K562 (cell line): ENCODE results near the gene KCNQ4. TPM values are rescaled to one million over a fixed set of nuclear protein-coding genes. Genes with fewer than 3 reads are reported as not detected.

ENCODE experiments used
- ATAC-seq: fragments of 200-7000 bp; cut with Tn5 transposase; 3 replicates; pipeline ENCODE4 v1.9.1; 2020; ENCODE audit warnings: moderate library complexity
- BruUV-seq: library from RNA; stranded (reverse); fragments of 400-500 nt; replicated peaks from 2 replicates; lab custom pipeline; 2021; lab: Mats Ljungman, UMichigan
- CTCF ChIA-PET: fragments of 300-600 bp; formaldehyde crosslinking; extraction: SDS; loops from one replicate; lab custom pipeline; 2021; ENCODE audit warnings: low intra/inter-chr PET ratio; lab: Yijun Ruan, JAX
- POLR2A ChIA-PET: fragments of 300-600, 350-650 bp; sonication (Branson Sonifier 250); formaldehyde crosslinking; extraction: SDS; loops from one replicate; lab custom pipeline; 2021; ENCODE audit warnings: antibody characterized with exemption, inconsistent platforms; lab: Yijun Ruan, JAX
- DNase-seq, 4 experiments: peaks; one replicate each; pipeline versions ENCODE4 v3.0.0 to v3.0.0-alpha.2; 2011 to 2018; ENCODE audit warnings: low spot score in 3 of 4, mixed read lengths in 3 of 4; ENCODE audit errors: extremely low read depth in 1 of 4
- FAIRE-seq: peaks from 2 replicates; lab custom pipeline; 2011; peaks lifted over from hg19 to GRCh38; lab: Jason Lieb, UNC
- H2AFZ ChIP-seq: 2 replicates; pipeline ENCODE4 v1.6.0; 2011; ENCODE audit warnings: low read depth, low read length, control low read depth, inconsistent platforms
- H3K27ac ChIP-seq: fragments of 200-600 bp; 3 replicates; pipeline ENCODE4 v1.8.0; 2011; ENCODE audit warnings: low read depth, mild to moderate bottlenecking, control low read depth, inconsistent platforms, low read length, moderate library complexity, mixed read lengths; ENCODE audit errors: extremely low read depth
- H3K27me3 ChIP-seq, 2 experiments: fragments of 300-600 bp in 1 of 2; 2 replicates in 1 of 2; 3 replicates in 1 of 2; pipeline versions ENCODE4 v1.6.0 to v1.8.0; 2011; ENCODE audit warnings: inconsistent platforms in 2 of 2, low read length in 2 of 2, mild to moderate bottlenecking in 1 of 2, mixed read lengths in 1 of 2, moderate library complexity in 1 of 2; ENCODE audit not compliant: control insufficient read depth in 2 of 2, insufficient read depth in 2 of 2
- H3K36me3 ChIP-seq: fragments of 300-600 bp; 3 replicates; pipeline ENCODE4 v1.8.0; 2011; ENCODE audit warnings: mild to moderate bottlenecking, low read length, inconsistent platforms; ENCODE audit not compliant: control insufficient read depth, insufficient read depth
- H3K4me1 ChIP-seq, 2 experiments: fragments of 200-600 bp in 1 of 2; replicated peaks in 1 of 2; 2 replicates in 1 of 2; 3 replicates in 1 of 2; pipeline versions ENCODE4 v1.5.1 to v1.8.0; 2011; ENCODE audit warnings: inconsistent platforms in 2 of 2, low read length in 2 of 2, mild to moderate bottlenecking in 1 of 2, mixed read lengths in 1 of 2, moderate library complexity in 1 of 2; ENCODE audit not compliant: control insufficient read depth in 2 of 2, insufficient read depth in 2 of 2
- H3K4me2 ChIP-seq: 2 replicates; pipeline ENCODE4 v1.6.1; 2011; ENCODE audit warnings: low read length, control low read depth, inconsistent platforms, mixed read lengths; ENCODE audit not compliant: insufficient read depth
- H3K4me3 ChIP-seq: fragments of 200-600 bp; sonication (generic), shearing (Covaris generic); 2 replicates; pipeline ENCODE4 v1.5.1; 2016; ENCODE audit warnings: control low read depth, inconsistent platforms
- H3K79me2 ChIP-seq: fragments of 200-600 bp; 3 replicates; pipeline ENCODE4 v1.8.0; 2011; ENCODE audit warnings: low read length, inconsistent platforms; ENCODE audit not compliant: control insufficient read depth, insufficient read depth
- H3K9ac ChIP-seq, 2 experiments: 2 replicates each; pipeline versions ENCODE4 v1.6.0 to v1.6.1; 2011; ENCODE audit warnings: low read depth in 2 of 2, low read length in 2 of 2, control low read depth in 1 of 2, inconsistent platforms in 1 of 2, mild to moderate bottlenecking in 1 of 2, mixed read lengths in 1 of 2; ENCODE audit not compliant: insufficient read depth in 1 of 2
- H3K9me1 ChIP-seq: one replicate; pipeline ENCODE4 v1.6.0; 2011; ENCODE audit warnings: inconsistent platforms, mild to moderate bottlenecking, low read length, moderate library complexity; ENCODE audit not compliant: control insufficient read depth, insufficient read depth
- H3K9me3 ChIP-seq: replicated peaks from 2 replicates; pipeline ENCODE4 v1.5.1; 2011; ENCODE audit warnings: low read depth, low read length, inconsistent platforms; ENCODE audit not compliant: control insufficient read depth, insufficient read depth
- H4K20me1 ChIP-seq: replicated peaks from 2 replicates; pipeline ENCODE4 v1.6.1; 2011; ENCODE audit warnings: low read length, inconsistent platforms, mixed read lengths; ENCODE audit not compliant: control insufficient read depth, insufficient read depth
- ADNP ChIP-seq: fragments of 200-800 bp; sonication (Bioruptor generic); IDR thresholded peaks from 2 replicates; pipeline ENCODE4 v1.6.1; 2016; ENCODE audit warnings: missing genetic modification characterization, missing compliant biosample characterization
- BCOR ChIP-seq: fragments of 450-650 bp; IDR thresholded peaks from 2 replicates; pipeline ENCODE4 v1.6.1; 2016
- GTF2F1 ChIP-seq: IDR thresholded peaks from 2 replicates; pipeline ENCODE4 v1.6.1; 2011; ENCODE audit warnings: low read depth, low read length, improper control_type of control experiment
- HDAC2 ChIP-seq: fragments of 450-650 bp; IDR thresholded peaks from 2 replicates; pipeline ENCODE4 v1.6.1; 2016; ENCODE audit warnings: mild to moderate bottlenecking
- KDM1A ChIP-seq, 2 experiments: fragments of 450-650 bp; IDR thresholded peaks; 2 replicates each; pipeline ENCODE4 v1.6.1; 2016; ENCODE audit warnings: mild to moderate bottlenecking in 2 of 2
- MYC ChIP-seq, 2 experiments: fragments of 250-450 bp in 1 of 2; sonication (Bioruptor Pico) in 1 of 2; IDR thresholded peaks; 2 replicates each; pipeline versions ENCODE4 v1.5.1 to v1.6.1; 2012 to 2021; ENCODE audit warnings: low read depth in 2 of 2, borderline replicate concordance in 1 of 2, improper control_type of control experiment in 1 of 2, low read length in 1 of 2, mild to moderate bottlenecking in 1 of 2, moderate library complexity in 1 of 2
- RBM25 ChIP-seq: fragments of 200-400 bp; formaldehyde crosslinking; IDR thresholded peaks from 2 replicates; pipeline ENCODE4 v1.6.1; 2018; ENCODE audit warnings: low read length, low read depth, moderate library complexity; ENCODE audit not compliant: severe bottlenecking
- ZFP36 ChIP-seq: fragments of 150-350 bp; IDR thresholded peaks from 2 replicates; pipeline ENCODE4 v1.6.1; 2018; ENCODE audit warnings: low read length, low read depth; ENCODE audit not compliant: partially characterized antibody
- ZNF12 ChIP-seq: sonication (generic); formaldehyde crosslinking; IDR thresholded peaks from 2 replicates; pipeline ENCODE4 v1.4.0; 2020; ENCODE audit warnings: mild to moderate bottlenecking, missing genetic modification reagents
- ZNF766 ChIP-seq: fragments of 200-800 bp; sonication (Bioruptor generic); conservative IDR thresholded peaks from 2 replicates; pipeline ENCODE4 v1.6.1; 2016; ENCODE audit warnings: missing genetic modification characterization, missing compliant biosample characterization
- ZZZ3 ChIP-seq: fragments of 450-650 bp; IDR thresholded peaks from 2 replicates; pipeline ENCODE4 v1.6.1; 2016; ENCODE audit warnings: antibody characterized with exemption, mild to moderate bottlenecking, moderate library complexity
- WGBS: fragments of 100-300 bp; shearing (Covaris generic); methylation state at CpG from one replicate; pipeline ENCODE4 v1.1.6; 2016; ENCODE audit warnings: low coverage, mixed read lengths; ENCODE audit not compliant: insufficient coverage; ENCODE audit errors: missing lambda C conversion rate; 5-methylcytosine and 5-hydroxymethylcytosine counted together
- in situ Hi-C: fragments of 300-500 bp; cut with MboI; formaldehyde crosslinking; loops from 4 replicates; pipeline ENCODE4 v1.15.0; 2018; ENCODE audit warnings: inconsistent platforms, mixed read lengths
- intact Hi-C: fragments of 100-400 bp; cut with micrococcal nuclease; formaldehyde crosslinking; loops from 2 replicates; pipeline ENCODE4 v1.14.2; 2022
- polyA plus RNA-seq, 8 experiments: library from polyadenylated mRNA; depleted of rRNA in 4 of 8; stranded (reverse) in 5 of 8; unstranded in 3 of 8; fragments of >200 nt; fragmentation: Nextera tagmentation in 2 of 8; fragmentation: Illumina TruSeq in 1 of 8; extraction: Ambion mirVana in 2 of 8; extraction: Trizol in 1 of 8; gene quantifications; 2 replicates each; pipeline versions ENCODE4 v1.2.1 to v1.2.3, GENCODE V29; 2011 to 2014; ENCODE audit warnings: inconsistent platforms in 1 of 8, missing spikeins in 1 of 8
- total RNA-seq, 7 experiments: library from RNA; depleted of rRNA in 6 of 7; stranded (reverse); fragments of >200 nt in 6 of 7; fragmentation: Illumina TruSeq in 2 of 7; extraction: Trizol in 2 of 7; gene quantifications; 2 replicates each; pipeline versions ENCODE4 v1.2.1 to v1.2.3, GENCODE V29; 2011 to 2021; ENCODE audit warnings: low replicate concordance in 1 of 7

The KCNQ4 gene
- total and polyA plus RNA-seq, 9 of the 15 experiments (the other 6 are each of a cell fraction or from before 2014, with no cell fraction given): 0.07 to 4.1 (median 0.79) TPM

DNA sequence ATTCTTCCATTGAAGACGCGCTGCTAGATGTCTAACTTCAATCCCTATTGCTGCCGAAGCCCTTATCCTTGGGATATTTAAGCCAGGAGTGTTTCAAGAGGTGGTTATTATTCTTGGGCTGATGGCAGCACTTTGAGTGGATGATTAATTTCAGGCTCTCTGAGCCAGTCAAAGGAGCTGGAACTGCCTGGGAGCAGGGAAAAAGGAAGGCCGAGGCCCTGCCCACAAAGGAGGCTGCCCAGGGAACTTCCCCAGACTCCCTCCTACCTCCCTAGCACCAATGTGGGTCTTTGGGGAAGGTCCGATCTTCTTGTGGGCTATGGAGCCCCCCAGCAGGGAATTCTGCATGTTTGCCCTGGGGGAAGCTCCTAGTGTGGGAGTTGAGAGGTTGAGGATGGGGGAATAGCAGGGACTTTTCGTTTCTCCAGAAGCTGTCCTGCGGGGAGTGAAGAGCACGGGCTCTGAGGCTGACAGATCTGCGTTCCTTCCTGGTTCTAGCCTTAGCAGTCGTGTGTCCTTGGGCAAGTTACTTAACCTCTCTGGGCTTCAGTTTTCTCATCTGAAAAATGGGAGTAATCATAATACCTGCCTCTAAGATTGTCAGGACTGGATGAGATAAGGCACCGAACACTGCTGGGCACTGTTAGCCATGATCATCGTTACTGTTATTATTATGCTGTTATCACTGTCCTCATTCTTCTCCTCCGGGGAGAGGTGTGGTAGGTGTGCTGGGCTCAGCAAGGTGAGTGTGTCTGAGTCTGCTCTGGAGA, 6.3 kb downstream of the KCNQ4 start:
- Histone ChIP-seq H4K20me1 (peaks cover 11% of the 10 kb centered on the region), H3K9me3 (no peaks in the 10 kb centered on the region), H3K9me1 (no peaks in the 10 kb centered on the region), H3K79me2 (0 out of 3 replicates have a peak, but pooled peaks cover under 1% of the 10 kb centered on the region), H3K27ac (no peak overlapping the region), H3K4me1 (peaks cover 0 to 14% of the 10 kb centered on the region in 2 experiments; a peak in 2 of 5 replicates), H3K4me3 (no peak overlapping the region), H2AFZ (no peak overlapping the region), H3K27me3 (no peaks in the 10 kb centered on the region), H3K4me2 (no peak overlapping the region), H3K9ac (peak overlapping the region in 1 of 2 experiments; percentile 59; a peak in 1 of 4 replicates), H3K36me3 (no peaks in the 10 kb centered on the region)
- ChIA-PET POLR2A (interaction anchor here (0.6 to 4.1 kb wide), 6 partner anchors 8 to 46 kb away, joined by 3 to 17 read pairs (median 4); no protein-coding TSS in a partner anchor), CTCF (no interaction called here)
- ATAC-seq (no peak), DNase-seq (no peak), FAIRE-seq (peak; percentile 66)
- TF ChIP-seq ZNF12 (no peak), MYC (IDR thresholded peaks at IDR 0.05; ENCODE audit: low read depth, low read length) (no peak), MYC (CRISPR knock-in tag; IDR thresholded peaks at IDR 0.05; ENCODE audit: borderline replicate concordance, low read depth) (no peak), ZNF766 (CRISPR knock-in tag) (no peak), ADNP (tag) (0 out of 2 replicates have a peak, but pooled peaks have one; percentile 31), ZZZ3 (no peak), HDAC2 (peak; percentile 20; the same call in 1 of the 2 replicates), ZFP36 (peak; percentile 29), GTF2F1 (no peak), KDM1A (IDR thresholded peaks at IDR 0.05) (peak in 1 of 2 experiments; percentile 44; a peak in 1 of 4 replicates), RBM25 (peak; percentile 78), BCOR (peak; percentile 87)
- WGBS: 52% methylated on average over 12 of the region's 13 CpGs
- intact Hi-C loops (no loop called here), in situ Hi-C loops (no loop called here)
- no TSS peak for BruUV-seq
